ENCODE data around the gene RTL1. TPM values are rescaled to one million over a fixed set of nuclear protein-coding genes. Genes with fewer than 3 reads are reported as not detected.

Gene RTL1
- total and polyA plus RNA-seq, 10 of the 15 experiments (the other 5 are each of a cell fraction or from before 2014, with no cell fraction given): not detected

GRCh38 chr14:100855256-100855930 lies 48.1 kb downstream of the RTL1 start:
- no peaks in the 10 kb centered on the region for H3K9me3 ChIP-seq (replicated peaks; ENCODE audit: control insufficient read depth, insufficient read depth, low read length)
- no TSS peak for BruUV-seq (replicated peaks)
- H3K4me1 ChIP-seq (ENCODE audit: control insufficient read depth, insufficient read depth, low read length): no peaks in the 10 kb centered on the region
- H3K4me2 ChIP-seq (ENCODE audit: control insufficient read depth, insufficient read depth): no peak overlapping the region
- intact Hi-C loops (cut with micrococcal nuclease; ENCODE audit: unreplicated experiment) (loop anchor here (10.0 kb wide), 1 partner anchor 379 kb away; no protein-coding TSS in a partner anchor), in situ Hi-C loops (cut with MboI) (no loop called here)
- ATAC-seq (no peak), FAIRE-seq (no peak), DNase-seq (ENCODE audit: low read depth, low spot score) (no peak)
- no peak overlapping the region for H2AFZ ChIP-seq (ENCODE audit: control insufficient read depth, low read depth, low read length)
- no peak overlapping the region for H3K4me3 ChIP-seq
- H3K79me2 ChIP-seq (ENCODE audit: control insufficient read depth, insufficient read depth, low read length): no peaks in the 10 kb centered on the region
- no peak overlapping the region for H3K9ac ChIP-seq (ENCODE audit: control insufficient read depth, insufficient read depth, low read length)
- H4K20me1 ChIP-seq (ENCODE audit: control insufficient read depth, insufficient read depth): no peaks in the 10 kb centered on the region
- H3K27ac ChIP-seq (ENCODE audit: control insufficient read depth, insufficient read depth): no peak overlapping the region
- POLR2A ChIA-PET: no interaction called here
- CTCF ChIA-PET: interaction anchor here (0.6 kb wide), 1 partner anchor 511 kb away, joined by 3 read pairs; no protein-coding TSS in a partner anchor
- SMC1A ChIA-PET (ENCODE audit: uncharacterized antibody, unreplicated experiment): no interaction called here
- no peaks in the 10 kb centered on the region for H3K27me3 ChIP-seq (replicated peaks in 1 of 2; ENCODE audit: control insufficient read depth in 2 of 2, insufficient read depth in 2 of 2, low read length in 1 of 2)
- no peaks in the 10 kb centered on the region for H3K36me3 ChIP-seq (ENCODE audit: control insufficient read depth in 2 of 2, insufficient read depth in 2 of 2, low read length in 1 of 2)
- RAD21 ChIA-PET (ENCODE audit: unreplicated experiment): no interaction called here
- TF ChIP-seq NR2C2 (IDR thresholded peaks at IDR 0.05; ENCODE audit: borderline replicate concordance, control insufficient read depth, insufficient read length, low read depth): no peak
- no peak for TF ChIP-seq PAX8 (IDR thresholded peaks at IDR 0.05)
- TF ChIP-seq CBX5 (IDR thresholded peaks at IDR 0.05; ENCODE audit: low read depth): no peak
- no peak for TF ChIP-seq TCF3 (IDR thresholded peaks at IDR 0.05; ENCODE audit: borderline replicate concordance, insufficient read depth, low read depth, low read length)
- TF ChIP-seq CREM (IDR thresholded peaks at IDR 0.05; ENCODE audit: low read depth): no peak
- no peak for TF ChIP-seq IKZF2 (IDR thresholded peaks at IDR 0.05)
- TF ChIP-seq HDGF (IDR thresholded peaks at IDR 0.05): no peak
- TF ChIP-seq PKNOX1 (IDR thresholded peaks at IDR 0.05): no peak
- no peak for TF ChIP-seq LARP7 (IDR thresholded peaks at IDR 0.05)
- no peak for TF ChIP-seq SIN3A (IDR thresholded peaks at IDR 0.05; ENCODE audit: low read depth, low read length)
- TF ChIP-seq ZNF384 (IDR thresholded peaks at IDR 0.05; ENCODE audit: borderline replicate concordance, low read depth, low read length): no peak
- no peak for TF ChIP-seq SUPT20H (IDR thresholded peaks at IDR 0.05; ENCODE audit: borderline replicate concordance, control insufficient read depth, low read depth, low read length)
- no peak for TF ChIP-seq HSF1 (IDR thresholded peaks at IDR 0.05; ENCODE audit: low read depth, low read length)
- WGBS (ENCODE audit: insufficient coverage, insufficient replicate concordance, low lambda C conversion rate, missing lambda C conversion rate): 30% methylated on average over 18 of the region's 18 CpGs

All from GM12878 (cell line).